Naive thymus-derived CD4-positive, alpha-beta T cell (primary cell): Measurements from ENCODE around the gene ZNF672. TPM values are rescaled to one million over a fixed set of nuclear protein-coding genes. Genes with fewer than 3 reads are reported as not detected.

Source experiments
- ATAC-seq: fragments of 150-1000 bp; cut with Tn5 transposase; 2 replicates; pipeline ENCODE4 v1.10.0; 2021; ENCODE audit warnings: mild to moderate bottlenecking, moderate library complexity
- CTCF ChIA-PET: fragments of 350-600 bp; sonication (Branson Sonifier 250); formaldehyde crosslinking; loops from one replicate; lab custom pipeline; 2021; ENCODE audit warnings: antibody characterized with exemption; lab: Charles Lee
- POLR2A ChIA-PET: fragments of 350-600 bp; sonication (Branson Sonifier 250); formaldehyde crosslinking; loops from one replicate; lab custom pipeline; 2021; ENCODE audit warnings: antibody characterized with exemption, inconsistent platforms; lab: Charles Lee
- DNase-seq, 9 donors: peaks; one replicate each; pipeline versions ENCODE4 v3.0.0 to v3.0.0-alpha.2; 2020 to 2022; ENCODE audit warnings: mixed read lengths in 1 of 9
- H3K27ac ChIP-seq: one replicate; pipeline ENCODE4 v1.7.0; 2013; ENCODE audit warnings: mild to moderate bottlenecking, low read depth, low read length, moderate library complexity
- H3K27me3 ChIP-seq, 2 donors: one replicate each; pipeline ENCODE4 v1.7.0; 2013; ENCODE audit warnings: low read length in 2 of 2, mild to moderate bottlenecking in 2 of 2, moderate library complexity in 2 of 2; ENCODE audit not compliant: control insufficient read depth in 2 of 2, insufficient read depth in 2 of 2
- H3K36me3 ChIP-seq, 3 experiments: 1 replicate in 2 of 3; 2 replicates in 1 of 3; pipeline ENCODE4 v1.7.0; 2013; ENCODE audit warnings: low read length in 3 of 3, mild to moderate bottlenecking in 3 of 3, moderate library complexity in 1 of 3; ENCODE audit not compliant: insufficient read depth in 3 of 3, control insufficient read depth in 2 of 3
- H3K4me1 ChIP-seq, 2 donors: one replicate each; pipeline ENCODE4 v1.7.0; 2013; ENCODE audit warnings: low read length in 2 of 2, mild to moderate bottlenecking in 2 of 2, moderate library complexity in 1 of 2; ENCODE audit not compliant: control insufficient read depth in 2 of 2, insufficient read depth in 2 of 2
- H3K4me3 ChIP-seq: 2 replicates; pipeline ENCODE4 v1.7.0; 2013; ENCODE audit warnings: mild to moderate bottlenecking, low read length
- H3K9me3 ChIP-seq, 3 experiments: 1 replicate in 2 of 3; 2 replicates in 1 of 3; pipeline ENCODE4 v1.7.0; 2013; ENCODE audit warnings: low read length in 3 of 3; ENCODE audit not compliant: control insufficient read depth in 2 of 3
- H3K27ac Mint-ChIP-seq, 9 donors: one replicate each; pipeline ENCODE4 v1.8.0; 2020 to 2022; ENCODE audit warnings: mixed read lengths in 9 of 9, mild to moderate bottlenecking in 8 of 9, moderate library complexity in 5 of 9, inconsistent platforms in 2 of 9
- H3K27me3 Mint-ChIP-seq, 5 donors: one replicate each; pipeline ENCODE4 v1.8.0; 2021 to 2022; ENCODE audit warnings: mixed read lengths in 5 of 5, mild to moderate bottlenecking in 1 of 5
- H3K36me3 Mint-ChIP-seq, 5 donors: one replicate each; pipeline ENCODE4 v1.8.0; 2020 to 2022; ENCODE audit warnings: mixed read lengths in 5 of 5, mild to moderate bottlenecking in 3 of 5, inconsistent platforms in 1 of 5
- H3K4me1 Mint-ChIP-seq, 7 donors: one replicate each; pipeline ENCODE4 v1.8.0; 2020 to 2022; ENCODE audit warnings: mixed read lengths in 7 of 7, mild to moderate bottlenecking in 3 of 7, inconsistent platforms in 1 of 7
- H3K4me3 Mint-ChIP-seq, 10 donors: one replicate each; pipeline ENCODE4 v1.8.0; 2020 to 2022; ENCODE audit warnings: mild to moderate bottlenecking in 10 of 10, mixed read lengths in 10 of 10, moderate library complexity in 6 of 10, inconsistent platforms in 2 of 10
- H3K9me3 Mint-ChIP-seq, 11 donors: one replicate each; pipeline ENCODE4 v1.8.0; 2020 to 2022; ENCODE audit warnings: mixed read lengths in 11 of 11, mild to moderate bottlenecking in 4 of 11, inconsistent platforms in 1 of 11, moderate library complexity in 1 of 11
- intact Hi-C, 2 donors: fragments of 100-400 bp; cut with micrococcal nuclease; formaldehyde crosslinking; loops; one replicate each; pipeline ENCODE4 v1.15.1; 2023
- polyA plus RNA-seq, 2 donors: library from polyadenylated mRNA; unstranded; fragments of 300-500 nt; fragmentation: Illumina TruSeq; gene quantifications; one replicate each; pipeline ENCODE4 v1.2.3, GENCODE V29; 2021
- total RNA-seq, 6 experiments: library from RNA in 5 of 6; stranded (reverse) in 5 of 6; gene quantifications; 1 replicate in 5 of 6; 2 replicates in 1 of 6; pipeline ENCODE4 v1.2.3 and lab custom pipeline; 2021 to 2026

The ZNF672 gene
- total and polyA plus RNA-seq, 7 experiments from 2014 or later = 16.6 to 49.8 (median 35.3) TPM

DNA sequence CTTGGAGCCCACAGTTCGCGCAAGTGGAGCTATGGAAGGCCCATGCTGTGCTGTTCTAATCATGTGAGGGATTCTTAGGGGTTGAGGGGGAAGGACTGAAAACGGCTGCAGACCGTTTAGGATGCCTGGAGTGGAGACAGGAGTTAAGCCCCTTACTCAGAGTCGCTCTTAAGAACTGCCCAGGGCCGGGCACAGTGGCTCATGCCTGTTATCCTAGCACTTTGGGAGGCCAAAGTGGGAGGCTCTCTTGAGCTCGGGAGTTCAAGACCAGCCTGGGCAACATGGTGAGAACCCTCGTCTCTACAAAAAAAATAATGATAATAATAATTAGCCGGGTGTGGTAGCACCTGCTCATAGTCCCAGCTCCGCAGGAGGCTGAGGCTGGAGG lies 1.1 kb downstream of the ZNF672 start:
- Mint-ChIP-seq H3K36me3 (peaks cover 0 to 2% (median 0%) of the 10 kb centered on the region in 5 donors), H3K4me1 (peaks cover 19 to 38% (median 31%) of the 10 kb centered on the region in 7 donors), H3K9me3 (no peaks in the 10 kb centered on the region), H3K4me3 (peak overlapping the region in 2 of 10 donors; percentile 93 to 96), H3K27ac (peak overlapping the region in 6 of 9 donors; percentile 95 to 99 (median 98)), H3K27me3 (no peaks in the 10 kb centered on the region)
- H3K4me3 ChIP-seq = peak overlapping the region; percentile 78
- H3K36me3 ChIP-seq = peaks cover 0 to 11% (median 0%) of the 10 kb centered on the region in 3 experiments
- ATAC-seq = no peak
- H3K27ac ChIP-seq = peak overlapping the region; percentile 94
- H3K9me3 ChIP-seq = no peaks in the 10 kb centered on the region
- no peak for DNase-seq
- ChIA-PET CTCF (interaction anchor here (1.0 to 2.0 kb wide), 5 partner anchors 13 to 69 kb away, joined by 3 to 8 read pairs (median 4); partner anchors contain the start of genes SH3BP5L and ZNF692), POLR2A (interaction anchor here (1.4 to 8.9 kb wide), 5 partner anchors 12 to 35 kb away, joined by 5 to 154 read pairs (median 28); partner anchors contain the start of genes SH3BP5L and ZNF692)
- no peaks in the 10 kb centered on the region for H3K27me3 ChIP-seq
- intact Hi-C loops = no loop called here
- peaks cover 13 to 15% of the 10 kb centered on the region in 2 donors for H3K4me1 ChIP-seq

DNA sequence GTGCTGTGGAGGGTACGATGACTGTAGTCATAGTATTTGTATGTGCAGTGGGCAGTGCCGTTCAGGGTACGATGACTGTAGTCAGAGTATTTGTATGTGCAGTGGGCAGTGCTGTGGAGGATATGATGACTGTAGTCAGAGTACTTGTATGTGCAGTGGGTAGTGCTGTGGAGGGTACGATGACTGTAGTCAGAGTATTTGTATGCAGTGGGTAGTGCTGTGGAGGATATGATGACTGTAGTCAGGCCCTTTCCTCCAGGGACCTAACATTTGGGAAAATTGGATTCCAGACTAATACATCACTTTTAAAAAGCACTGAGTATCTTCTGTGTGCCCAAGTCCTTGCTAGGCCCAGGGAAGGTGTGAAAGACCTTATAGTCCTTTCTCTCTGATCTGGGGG lies 2.9 kb downstream of the ZNF672 start:
- peak overlapping the region in 6 of 9 donors; percentile 0 to 82 (median 56) for H3K27ac Mint-ChIP-seq
- no peak overlapping the region for H3K4me3 ChIP-seq
- DNase-seq = no peak
- peaks cover 19 to 38% (median 31%) of the 10 kb centered on the region in 7 donors for H3K4me1 Mint-ChIP-seq
- peaks cover 0 to 7% (median 4%) of the 10 kb centered on the region in 5 donors for H3K36me3 Mint-ChIP-seq
- no peaks in the 10 kb centered on the region for H3K27me3 Mint-ChIP-seq
- H3K36me3 ChIP-seq = peaks cover 0 to 29% (median 6%) of the 10 kb centered on the region in 3 experiments
- peaks cover 13 to 15% of the 10 kb centered on the region in 2 donors for H3K4me1 ChIP-seq
- H3K27ac ChIP-seq = no peak overlapping the region
- H3K9me3 Mint-ChIP-seq = no peaks in the 10 kb centered on the region
- H3K9me3 ChIP-seq = no peaks in the 10 kb centered on the region
- peak overlapping the region in 8 of 10 donors; percentile 23 to 73 (median 54) for H3K4me3 Mint-ChIP-seq
- intact Hi-C loops = loop anchor here in 1 of 2 donors (1.0 kb wide), 1 partner anchor 83 kb away; no protein-coding TSS in a partner anchor
- no peak for ATAC-seq
- ChIA-PET CTCF (interaction anchor here (1.2 to 2.0 kb wide), 3 partner anchors 11 to 18 kb away, joined by 3 to 8 read pairs (median 7); partner anchors contain the start of gene ZNF692), POLR2A (interaction anchor here (0.6 to 8.9 kb wide), 3 partner anchors 14 to 33 kb away, joined by 3 to 121 read pairs (median 6); partner anchors contain the start of gene SH3BP5L)
- no peaks in the 10 kb centered on the region for H3K27me3 ChIP-seq

DNA sequence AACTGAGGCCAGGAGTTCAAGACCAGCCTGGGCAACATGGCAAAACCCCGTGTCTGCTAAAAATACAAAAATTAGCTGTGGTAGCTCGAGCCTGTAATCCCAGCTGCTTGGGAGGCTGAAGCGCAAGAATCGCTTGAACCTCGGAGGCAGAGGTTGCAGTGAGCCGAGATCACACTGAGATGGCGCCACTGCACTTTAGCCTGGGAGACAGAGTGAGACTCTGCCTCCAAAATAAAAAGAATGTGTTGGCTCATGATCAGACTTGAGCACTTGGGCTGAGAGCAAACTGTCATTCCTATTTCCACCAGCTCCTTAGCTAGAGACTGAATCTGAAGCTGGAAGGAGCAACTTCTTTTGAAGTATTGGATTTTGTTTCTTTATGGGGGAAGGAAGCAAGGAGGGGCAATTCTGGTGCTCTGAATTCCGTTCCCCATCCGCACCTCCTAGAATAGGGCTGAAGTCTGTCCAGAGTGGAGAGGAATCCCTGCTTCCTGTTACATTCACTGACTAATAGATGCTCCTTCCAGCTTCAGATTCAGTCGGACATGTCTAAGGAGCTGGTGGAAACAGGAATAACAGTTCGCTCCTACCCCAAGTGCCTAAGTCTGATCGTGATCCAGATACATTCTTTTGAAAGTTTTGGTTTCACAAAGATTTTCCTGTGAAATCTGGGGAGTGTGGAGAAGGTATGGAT lies 3.8 kb downstream of the ZNF672 start:
- CTCF ChIA-PET = interaction anchor here (0.5 to 1.4 kb wide), 6 partner anchors 10 to 486 kb away, joined by 3 to 7 read pairs (median 3); partner anchors contain the start of gene ZNF692
- POLR2A ChIA-PET = interaction anchor here (0.6 to 8.9 kb wide), 5 partner anchors 9 to 32 kb away, joined by 3 to 121 read pairs (median 3); partner anchors contain the start of gene SH3BP5L
- peaks cover 19 to 38% (median 31%) of the 10 kb centered on the region in 7 donors for H3K4me1 Mint-ChIP-seq

DNA sequence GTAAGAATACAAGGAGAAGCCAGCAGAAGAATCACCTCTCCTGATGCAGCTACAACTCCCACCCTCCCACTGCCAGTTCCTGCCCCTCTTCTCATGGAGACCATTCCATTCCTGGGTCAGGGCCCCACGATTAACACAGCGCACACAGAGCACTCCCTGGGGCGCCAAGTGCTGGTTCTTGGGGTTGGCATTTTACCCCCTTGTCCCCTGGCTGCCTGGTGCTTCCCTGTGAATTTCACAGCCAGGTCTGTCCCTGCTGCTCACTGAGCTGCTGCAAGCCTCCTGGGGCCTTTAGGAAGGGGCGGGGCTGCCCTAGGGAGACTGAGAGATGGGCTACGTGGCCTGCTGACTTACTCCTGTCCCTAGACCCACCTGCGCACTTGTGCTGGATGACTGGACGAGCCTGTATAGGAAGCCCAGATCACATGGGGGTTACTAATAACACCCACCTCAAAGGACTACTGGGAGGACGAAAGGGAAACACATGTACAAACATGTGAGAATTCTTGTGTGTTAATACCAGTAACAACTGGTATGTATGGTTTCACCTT lies 4.8 kb downstream of the ZNF672 start:
- Histone ChIP-seq H3K27ac (no peak overlapping the region), H3K27me3 (no peaks in the 10 kb centered on the region), H3K9me3 (no peaks in the 10 kb centered on the region), H3K36me3 (peaks cover 0 to 47% (median 16%) of the 10 kb centered on the region in 3 experiments), H3K4me1 (peaks cover 8% of the 10 kb centered on the region in 2 donors), H3K4me3 (no peak overlapping the region)
- DNase-seq (no peak), ATAC-seq (no peak)
- Mint-ChIP-seq H3K4me3 (no peak overlapping the region), H3K27ac (peak overlapping the region in 1 of 9 donors; percentile 76), H3K36me3 (peaks cover 0 to 15% (median 8%) of the 10 kb centered on the region in 5 donors), H3K27me3 (no peaks in the 10 kb centered on the region), H3K9me3 (no peaks in the 10 kb centered on the region), H3K4me1 (peaks cover 19 to 38% (median 31%) of the 10 kb centered on the region in 7 donors)
- intact Hi-C loops = no loop called here
- ChIA-PET POLR2A (interaction anchor here (8.9 kb wide), 1 partner anchor 16 kb away, joined by 121 read pairs; the partner anchor contains the start of gene SH3BP5L), CTCF (no interaction called here)

More for the DNA sequence above, 3.8 kb downstream of the ZNF672 start:
- intact Hi-C loops = loop anchor here in 1 of 2 donors (1.0 kb wide), 1 partner anchor 82 kb away; no protein-coding TSS in a partner anchor
- DNase-seq = peak in 6 of 9 donors; percentile 32 to 51 (median 48)
- Mint-ChIP-seq H3K9me3 (no peaks in the 10 kb centered on the region), H3K36me3 (peaks cover 0 to 11% (median 7%) of the 10 kb centered on the region in 5 donors), H3K4me3 (peak overlapping the region in 4 of 10 donors; percentile 19 to 37 (median 32)), H3K27me3 (no peaks in the 10 kb centered on the region), H3K27ac (peak overlapping the region in 5 of 9 donors; percentile 10 to 71 (median 31))
- Histone ChIP-seq H3K4me3 (no peak overlapping the region), H3K36me3 (peaks cover 0 to 38% (median 12%) of the 10 kb centered on the region in 3 experiments), H3K27me3 (no peaks in the 10 kb centered on the region), H3K4me1 (peaks cover 13 to 15% of the 10 kb centered on the region in 2 donors), H3K27ac (no peak overlapping the region), H3K9me3 (no peaks in the 10 kb centered on the region)
- ATAC-seq = no peak

DNA sequence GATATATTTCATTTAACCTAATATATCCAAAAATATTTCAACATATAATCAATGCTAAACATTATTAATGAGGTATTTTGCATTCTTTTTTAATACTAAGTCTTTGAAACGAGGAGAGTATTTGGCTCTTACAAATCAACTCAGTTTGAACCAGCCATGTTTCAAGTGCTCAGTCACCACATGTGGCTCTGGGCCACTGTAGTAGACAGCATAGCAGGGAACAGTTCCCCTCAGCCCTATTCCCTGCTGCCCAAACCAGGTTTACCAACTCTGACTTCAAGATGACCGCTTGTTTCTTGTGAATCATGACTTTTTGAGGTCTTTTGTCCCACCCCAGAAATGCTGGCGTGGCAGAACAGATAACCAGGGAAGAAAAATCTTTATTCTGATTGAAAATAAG lies 5.7 kb downstream of the ZNF672 start:
- CTCF ChIA-PET = no interaction called here
- POLR2A ChIA-PET = interaction anchor here (8.9 kb wide), 1 partner anchor 17 kb away, joined by 121 read pairs; the partner anchor contains the start of gene SH3BP5L
- no peak overlapping the region for H3K27ac Mint-ChIP-seq

DNA sequence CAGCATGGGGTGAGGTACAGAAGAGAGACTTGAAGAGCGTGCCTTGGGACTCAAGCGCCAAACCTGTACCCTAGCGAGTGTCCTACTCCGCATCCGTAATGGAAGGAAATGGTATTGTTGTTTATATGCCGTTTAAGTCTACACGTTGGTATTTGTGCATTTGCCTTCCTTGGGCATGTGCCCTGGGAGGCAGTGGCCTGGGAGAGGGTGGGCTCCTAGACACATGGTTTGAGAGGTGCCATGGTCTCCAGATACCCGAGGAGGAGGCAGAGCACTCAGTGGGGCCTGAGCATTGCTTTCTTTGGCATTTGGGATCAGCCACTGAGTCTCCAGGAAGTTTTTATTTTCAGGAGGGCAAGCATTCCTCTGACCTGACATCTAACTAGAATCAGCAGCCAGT lies 6.5 kb downstream of the ZNF672 start:
- H3K36me3 Mint-ChIP-seq = peaks cover 0 to 24% (median 11%) of the 10 kb centered on the region in 5 donors
- no peaks in the 10 kb centered on the region for H3K9me3 ChIP-seq
- no peaks in the 10 kb centered on the region for H3K9me3 Mint-ChIP-seq
- H3K4me1 Mint-ChIP-seq = peaks cover 16 to 30% (median 24%) of the 10 kb centered on the region in 7 donors
- H3K4me3 Mint-ChIP-seq = no peak overlapping the region
- CTCF ChIA-PET = interaction anchor here (1.0 kb wide), 1 partner anchor 8 kb away, joined by 3 read pairs; no protein-coding TSS in a partner anchor
- H3K4me1 ChIP-seq = peaks cover 0 to 2% of the 10 kb centered on the region in 2 donors
- H3K36me3 ChIP-seq = peaks cover 5 to 57% (median 16%) of the 10 kb centered on the region in 3 experiments
- POLR2A ChIA-PET = no interaction called here
- H3K27me3 Mint-ChIP-seq = no peaks in the 10 kb centered on the region
- ATAC-seq (no peak), DNase-seq (no peak)
- no peak overlapping the region for H3K27ac ChIP-seq
- H3K27me3 ChIP-seq = no peaks in the 10 kb centered on the region
- intact Hi-C loops = no loop called here
- H3K27ac Mint-ChIP-seq = peak overlapping the region in 2 of 9 donors; percentile 16 to 37
- H3K4me3 ChIP-seq = no peak overlapping the region

More for the DNA sequence above, 5.7 kb downstream of the ZNF672 start:
- DNase-seq (no peak), ATAC-seq (no peak)
- Mint-ChIP-seq H3K4me1 (peaks cover 19 to 38% (median 31%) of the 10 kb centered on the region in 7 donors), H3K9me3 (no peaks in the 10 kb centered on the region), H3K27me3 (no peaks in the 10 kb centered on the region), H3K36me3 (peaks cover 0 to 20% (median 9%) of the 10 kb centered on the region in 5 donors), H3K4me3 (no peak overlapping the region)
- peaks cover 0 to 49% (median 16%) of the 10 kb centered on the region in 3 experiments for H3K36me3 ChIP-seq
- H3K9me3 ChIP-seq = no peaks in the 10 kb centered on the region
- intact Hi-C loops = no loop called here
- no peaks in the 10 kb centered on the region for H3K27me3 ChIP-seq
- H3K27ac ChIP-seq = no peak overlapping the region
- no peak overlapping the region for H3K4me3 ChIP-seq
- H3K4me1 ChIP-seq = peaks cover 8% of the 10 kb centered on the region in 2 donors
